GM10266 (cell line): ENCODE measurements around the gene TULP4.
"Not testable (repeated sequence)": the region's sequence is repeated elsewhere in the genome, so short reads cannot be mapped to it uniquely, and the experiment has no call there.

Experiments
- DNase-seq: peaks from one replicate; pipeline ENCODE4 v3.0.0; 2012; ENCODE audit errors: extremely low spot score
- TF ChIP-seq, protein P1 (sequence below): IDR thresholded peaks from 2 replicates; pipeline ENCODE4 v1.5.1; 2012; ENCODE audit warnings: mild to moderate bottlenecking, low read depth; ENCODE audit not compliant: control insufficient read depth, insufficient read depth; ENCODE audit errors: missing control alignments

TULP4 gene

DNA sequence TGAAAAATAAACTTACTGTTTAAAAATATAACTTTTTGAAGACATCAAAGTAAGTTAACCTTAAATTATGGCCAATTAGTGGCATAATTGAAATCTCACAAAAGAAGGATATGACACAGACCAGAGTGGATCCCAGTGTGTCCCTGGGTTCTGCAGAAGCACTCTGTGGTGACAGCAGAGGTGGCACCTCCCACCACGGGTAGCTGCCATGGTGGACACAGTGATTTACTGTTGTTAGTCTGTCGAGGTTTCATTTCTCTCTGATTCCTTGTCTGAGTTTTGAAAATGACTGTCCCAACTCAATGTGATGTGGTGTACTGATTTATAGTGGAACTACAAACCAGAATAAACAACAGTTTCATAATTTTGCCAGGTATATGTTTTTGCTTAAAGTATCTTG lies 76.5 kb downstream of the TULP4 start:
- no peak for DNase-seq
- TF ChIP-seq, protein P1, sequence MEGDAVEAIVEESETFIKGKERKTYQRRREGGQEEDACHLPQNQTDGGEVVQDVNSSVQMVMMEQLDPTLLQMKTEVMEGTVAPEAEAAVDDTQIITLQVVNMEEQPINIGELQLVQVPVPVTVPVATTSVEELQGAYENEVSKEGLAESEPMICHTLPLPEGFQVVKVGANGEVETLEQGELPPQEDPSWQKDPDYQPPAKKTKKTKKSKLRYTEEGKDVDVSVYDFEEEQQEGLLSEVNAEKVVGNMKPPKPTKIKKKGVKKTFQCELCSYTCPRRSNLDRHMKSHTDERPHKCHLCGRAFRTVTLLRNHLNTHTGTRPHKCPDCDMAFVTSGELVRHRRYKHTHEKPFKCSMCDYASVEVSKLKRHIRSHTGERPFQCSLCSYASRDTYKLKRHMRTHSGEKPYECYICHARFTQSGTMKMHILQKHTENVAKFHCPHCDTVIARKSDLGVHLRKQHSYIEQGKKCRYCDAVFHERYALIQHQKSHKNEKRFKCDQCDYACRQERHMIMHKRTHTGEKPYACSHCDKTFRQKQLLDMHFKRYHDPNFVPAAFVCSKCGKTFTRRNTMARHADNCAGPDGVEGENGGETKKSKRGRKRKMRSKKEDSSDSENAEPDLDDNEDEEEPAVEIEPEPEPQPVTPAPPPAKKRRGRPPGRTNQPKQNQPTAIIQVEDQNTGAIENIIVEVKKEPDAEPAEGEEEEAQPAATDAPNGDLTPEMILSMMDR = no peak

GRCh38 chr6:158389193-158389919 lies 77.1 kb downstream of the TULP4 start:
- TF ChIP-seq, protein P1 = no peak
- no peak for DNase-seq

GRCh38 chr6:158391276-158391675 lies 79.0 kb downstream of the TULP4 start:
- DNase-seq = no peak
- TF ChIP-seq, protein P1 = no peak

DNA sequence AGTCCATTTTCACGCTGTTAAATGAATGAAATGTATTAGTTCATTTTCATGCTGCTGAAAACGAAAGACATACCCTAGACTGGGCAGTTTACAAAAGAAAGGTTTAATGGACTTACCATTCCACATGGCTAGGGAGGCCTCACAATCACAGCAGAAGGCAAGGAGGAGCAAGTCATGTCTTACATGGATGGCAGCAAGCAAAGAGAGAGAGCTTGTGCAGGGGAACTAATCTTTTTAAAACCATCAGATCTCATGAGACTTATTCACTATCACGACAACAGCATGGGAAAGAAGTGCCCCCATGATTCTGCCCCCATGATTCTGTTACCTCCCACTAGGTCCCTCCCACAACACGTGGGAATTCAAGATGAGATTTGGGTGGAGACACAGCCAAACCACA lies 79.7 kb downstream of the TULP4 start:
- DNase-seq = not testable (repeated sequence)

DNA sequence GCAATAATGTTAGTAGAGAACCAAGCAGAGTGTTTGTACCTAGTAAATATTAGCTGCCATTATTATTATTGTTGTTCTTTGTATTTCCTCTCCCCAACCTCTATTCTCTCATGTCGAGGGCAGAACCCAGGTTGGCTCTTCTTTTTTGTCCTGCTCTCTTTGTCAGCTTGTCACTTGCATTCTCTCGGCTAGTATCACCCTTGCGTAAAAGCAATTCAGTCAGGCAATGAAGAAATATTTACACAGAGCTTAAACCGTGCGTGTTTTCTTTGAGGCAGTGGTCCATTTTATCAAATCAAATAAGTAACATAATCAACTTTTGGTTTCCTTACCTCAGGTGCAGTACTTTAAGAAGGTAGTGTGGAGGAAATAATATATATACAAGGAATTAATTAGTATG lies 83.9 kb downstream of the TULP4 start:
- DNase-seq = no peak
- TF ChIP-seq, protein P1 = no peak

GRCh38 chr6:158397578-158397977 lies 85.3 kb downstream of the TULP4 start:
- DNase-seq = no peak
- TF ChIP-seq, protein P1 = no peak

DNA sequence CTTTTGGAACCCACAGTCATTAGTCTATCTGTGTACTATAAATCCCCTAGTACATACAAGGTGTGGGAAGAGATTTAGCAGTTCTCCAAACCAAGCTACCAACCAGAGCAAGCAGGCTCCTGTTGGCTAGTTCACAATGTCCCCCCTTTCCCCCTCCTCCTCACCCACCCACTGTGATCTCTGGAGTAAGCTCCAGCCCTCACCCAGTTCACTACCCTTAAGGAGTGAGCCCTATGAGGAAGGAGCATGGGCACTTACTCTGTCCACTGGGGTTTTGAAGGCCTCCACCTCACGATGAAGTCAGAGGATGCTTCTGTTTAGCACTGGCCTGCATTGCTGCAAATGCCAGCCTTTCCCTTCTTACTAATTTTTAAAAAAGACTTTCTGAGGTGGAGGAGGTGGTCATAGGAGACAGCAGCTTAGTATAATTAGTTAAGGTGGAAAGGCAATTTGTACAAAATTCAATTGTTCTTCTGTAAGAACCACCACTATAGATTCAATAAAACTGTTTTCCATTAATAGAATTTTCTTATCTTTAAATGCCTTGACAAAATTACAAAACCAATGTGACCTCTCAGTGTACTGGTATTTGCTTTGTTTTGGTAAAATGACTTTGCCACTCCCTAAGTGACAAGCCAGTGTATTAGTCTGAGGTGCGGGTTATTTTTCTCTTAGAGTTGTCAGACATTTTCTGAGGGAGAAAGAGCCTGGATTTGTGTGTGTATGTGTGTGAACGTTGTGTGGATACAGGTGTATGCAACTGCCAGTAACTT lies 86.2 kb downstream of the TULP4 start:
- TF ChIP-seq, protein P1 = no peak

More for the DNA sequence above, 86.2 kb downstream of the TULP4 start:
- no peak for DNase-seq
